Thyroid gland (tissue), 4 donors: ENCODE measurements around the gene EFHD1.

ENCODE experiments used
- POLR2A ChIP-seq, 2 donors: fragments of 450-650 bp; IDR thresholded peaks; one replicate each; pipeline ENCODE4 v1.6.1; 2017; ENCODE audit warnings: antibody characterized with exemption in 2 of 2, mild to moderate bottlenecking in 2 of 2, moderate library complexity in 1 of 2
- TF ChIP-seq, protein P1 (sequence below), 6 experiments: fragments of 200-600 bp in 3 of 6; fragments of 450-650 bp in 3 of 6; sonication (generic) in 3 of 6; IDR thresholded peaks; one replicate each; pipeline ENCODE4 v1.5.1; 2016 to 2019; ENCODE audit warnings: antibody characterized with exemption in 6 of 6, mild to moderate bottlenecking in 2 of 6, inconsistent platforms in 1 of 6, moderate library complexity in 1 of 6

DNA sequence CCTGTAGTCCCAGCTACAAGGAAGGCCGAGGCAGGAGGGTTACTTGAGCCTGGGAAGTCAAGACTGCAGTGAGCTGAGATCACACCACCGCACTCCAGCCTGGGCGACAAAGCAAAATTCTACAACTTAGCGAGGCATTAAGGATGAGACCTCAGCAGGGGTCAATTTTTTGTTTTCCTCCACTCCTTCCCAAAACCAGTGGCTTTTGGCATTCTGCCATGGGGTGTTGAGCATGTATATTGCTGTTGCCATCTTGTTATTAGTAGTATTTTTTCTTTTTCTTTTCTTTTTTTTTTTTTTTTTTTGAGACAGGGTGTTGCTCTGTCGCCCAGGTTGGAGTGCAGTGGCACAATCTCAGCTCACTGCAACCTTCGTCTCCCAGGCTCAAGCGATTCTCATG lies 54.8 kb downstream of the EFHD1 start:
- no peak for TF ChIP-seq POLR2A (IDR thresholded peaks at IDR 0.05)
- TF ChIP-seq, protein P1, sequence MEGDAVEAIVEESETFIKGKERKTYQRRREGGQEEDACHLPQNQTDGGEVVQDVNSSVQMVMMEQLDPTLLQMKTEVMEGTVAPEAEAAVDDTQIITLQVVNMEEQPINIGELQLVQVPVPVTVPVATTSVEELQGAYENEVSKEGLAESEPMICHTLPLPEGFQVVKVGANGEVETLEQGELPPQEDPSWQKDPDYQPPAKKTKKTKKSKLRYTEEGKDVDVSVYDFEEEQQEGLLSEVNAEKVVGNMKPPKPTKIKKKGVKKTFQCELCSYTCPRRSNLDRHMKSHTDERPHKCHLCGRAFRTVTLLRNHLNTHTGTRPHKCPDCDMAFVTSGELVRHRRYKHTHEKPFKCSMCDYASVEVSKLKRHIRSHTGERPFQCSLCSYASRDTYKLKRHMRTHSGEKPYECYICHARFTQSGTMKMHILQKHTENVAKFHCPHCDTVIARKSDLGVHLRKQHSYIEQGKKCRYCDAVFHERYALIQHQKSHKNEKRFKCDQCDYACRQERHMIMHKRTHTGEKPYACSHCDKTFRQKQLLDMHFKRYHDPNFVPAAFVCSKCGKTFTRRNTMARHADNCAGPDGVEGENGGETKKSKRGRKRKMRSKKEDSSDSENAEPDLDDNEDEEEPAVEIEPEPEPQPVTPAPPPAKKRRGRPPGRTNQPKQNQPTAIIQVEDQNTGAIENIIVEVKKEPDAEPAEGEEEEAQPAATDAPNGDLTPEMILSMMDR (IDR thresholded peaks at IDR 0.05) = no peak
